ENCODE data around the gene CELA2A.
A peak's percentile ranks its signal among the peaks of the same experiment; 100 is the strongest.
"Not testable (repeated sequence)": the region's sequence is repeated elsewhere in the genome, so short reads cannot be mapped to it uniquely, and the experiment has no call there.

The CELA2A gene

GRCh38 chr1:15469821-15470448 lies 13.4 kb downstream of the CELA2A start:
- peak; percentile 70 for DNase-seq

- DNase-seq: not testable (repeated sequence)
These were observed 14.5 kb downstream of the CELA2A start for GRCh38 chr1:15471067-15471466.

DNA sequence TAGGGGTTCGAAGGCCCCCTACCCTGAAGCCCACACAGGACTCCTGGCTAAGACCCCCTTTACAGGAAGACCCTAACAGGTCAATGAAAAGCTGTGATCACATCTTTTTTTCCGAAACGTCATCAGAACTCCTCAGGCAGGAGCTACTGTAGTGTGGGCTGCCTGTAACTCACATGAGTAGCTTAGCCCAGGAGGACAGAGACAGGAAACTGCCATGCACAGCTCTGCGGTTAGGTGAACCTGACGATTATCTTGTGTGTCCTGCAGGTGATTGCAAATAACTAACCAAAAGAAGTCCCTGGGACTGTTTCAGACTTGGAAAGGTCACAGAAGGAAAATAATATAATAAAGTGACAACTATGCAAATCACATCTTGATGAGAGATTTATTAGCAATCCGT lies 15.2 kb downstream of the CELA2A start:
- DNase-seq: not testable (repeated sequence)

GRCh38 chr1:15472587-15472986 lies 16.1 kb downstream of the CELA2A start:
- DNase-seq: no peak

- no peak for DNase-seq
These were observed 19.3 kb downstream of the CELA2A start, which contains the start of gene CELA2B for GRCh38 chr1:15475752-15476314. Gene CELA2B, plus strand, starts transcription at chr1:15476104. Its CDS starts 22 bp downstream, at chr1:15476126.

- DNase-seq: no peak
These were observed 20.4 kb downstream of the CELA2A start for GRCh38 chr1:15476927-15477326.

DNA sequence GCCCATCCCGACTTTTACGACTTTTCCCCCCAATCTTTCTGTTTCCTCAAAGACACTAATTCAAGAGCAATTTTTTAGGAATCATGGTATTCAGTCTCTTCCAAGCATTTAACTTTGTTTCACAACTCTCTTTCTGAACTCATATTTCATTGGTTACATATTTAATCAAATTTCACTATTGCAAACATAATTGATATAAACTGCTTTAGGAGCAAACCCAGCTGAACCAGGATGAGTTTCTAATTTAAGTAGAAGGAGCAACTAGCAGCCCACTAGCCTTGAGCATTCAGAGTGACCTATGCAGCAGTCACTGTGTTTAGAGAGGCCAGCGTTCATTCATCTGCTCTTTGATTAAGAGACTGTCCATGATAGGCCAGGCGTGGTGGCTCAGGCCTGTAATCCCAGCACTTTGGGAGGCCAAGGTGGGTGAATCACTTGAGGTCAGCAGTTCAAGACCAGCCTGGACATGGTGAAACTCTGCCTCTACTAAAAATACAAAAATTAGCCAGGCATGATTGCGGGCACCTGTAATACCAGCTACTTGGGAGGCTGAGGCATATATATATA lies 21.2 kb downstream of the CELA2A start:
- no peak for DNase-seq

DNA sequence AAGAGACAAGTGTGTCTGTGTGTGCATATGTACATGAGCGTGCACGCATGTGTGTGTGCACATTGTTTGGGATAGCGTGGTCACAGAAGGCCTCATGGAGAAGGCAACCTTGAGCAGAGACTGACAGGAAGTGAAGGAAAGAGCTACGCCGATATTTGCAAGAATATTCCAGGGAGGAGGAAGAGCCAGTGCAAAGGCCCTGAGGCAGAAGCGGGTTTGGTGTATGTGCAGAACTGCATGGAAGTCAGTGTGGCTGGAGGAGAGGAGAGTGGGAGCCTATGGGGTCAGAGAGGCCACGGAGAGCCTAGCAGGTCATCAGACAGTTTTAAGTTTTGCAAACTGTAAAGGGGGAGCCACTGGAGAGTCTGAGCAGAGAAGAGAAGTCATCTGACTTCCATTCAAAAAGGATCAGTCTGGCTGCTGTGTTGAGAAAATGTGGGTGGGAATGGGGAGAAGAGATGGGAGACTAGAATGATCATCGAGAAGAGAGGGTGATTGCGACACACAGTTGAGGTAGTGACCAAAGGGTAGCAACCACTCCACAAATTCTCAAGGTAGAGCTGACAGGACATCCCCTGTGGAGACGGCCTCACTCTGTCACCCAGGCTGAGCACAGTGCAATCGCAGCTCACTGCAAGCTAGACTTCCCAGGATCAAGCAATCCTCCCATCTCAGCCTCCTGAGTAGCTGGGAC lies 23.3 kb downstream of the CELA2A start:
- DNase-seq: no peak

DNA sequence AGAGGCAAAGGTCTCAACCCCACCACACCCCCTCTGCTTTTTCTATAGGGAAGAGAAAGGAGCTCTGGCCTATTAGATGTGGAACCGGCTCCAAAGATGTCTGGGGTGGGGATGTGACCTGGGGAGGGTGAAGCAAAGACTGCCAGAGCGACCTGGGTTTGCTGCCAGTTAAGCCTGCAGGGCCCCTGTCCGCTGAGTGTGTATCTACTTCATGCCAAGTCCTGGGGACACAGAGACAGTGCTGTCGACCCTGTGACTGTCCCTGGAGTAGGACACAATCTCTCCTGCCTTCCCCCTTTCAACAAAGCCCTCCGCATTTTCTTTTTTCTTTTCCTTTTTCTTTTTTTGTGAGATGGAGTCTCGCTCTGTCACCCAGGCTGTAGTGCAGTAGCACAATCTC lies 25.9 kb downstream of the CELA2A start:
- DNase-seq: not testable (repeated sequence)

DNA sequence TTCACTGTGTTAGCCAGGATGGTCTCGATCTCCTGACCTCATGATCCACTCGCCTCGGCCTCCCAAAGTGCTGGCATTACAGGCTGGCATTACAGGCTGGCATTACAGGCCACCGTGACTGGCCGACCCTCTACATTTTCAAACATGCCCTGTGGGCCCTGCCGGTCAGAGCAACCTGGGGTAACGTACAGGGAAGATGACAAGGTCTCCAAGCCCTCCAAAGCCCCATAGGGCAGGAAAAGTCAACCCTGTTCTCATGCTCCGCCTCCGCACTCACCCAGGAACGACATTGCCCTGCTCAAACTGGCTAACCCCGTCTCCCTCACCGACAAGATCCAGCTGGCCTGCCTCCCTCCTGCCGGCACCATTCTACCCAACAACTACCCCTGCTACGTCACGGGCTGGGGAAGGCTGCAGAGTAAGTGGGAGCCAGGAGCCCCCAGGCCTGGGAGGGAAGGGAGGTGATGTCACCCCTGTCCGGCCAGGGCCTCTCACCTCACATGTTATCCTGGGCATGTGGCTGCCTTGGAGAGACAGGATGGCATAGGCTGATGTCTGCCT lies 26.5 kb downstream of the CELA2A start:
- not testable (repeated sequence) for DNase-seq

- peak; percentile 42 for DNase-seq
These were observed 27.4 kb downstream of the CELA2A start for GRCh38 chr1:15483971-15484370.

DNA sequence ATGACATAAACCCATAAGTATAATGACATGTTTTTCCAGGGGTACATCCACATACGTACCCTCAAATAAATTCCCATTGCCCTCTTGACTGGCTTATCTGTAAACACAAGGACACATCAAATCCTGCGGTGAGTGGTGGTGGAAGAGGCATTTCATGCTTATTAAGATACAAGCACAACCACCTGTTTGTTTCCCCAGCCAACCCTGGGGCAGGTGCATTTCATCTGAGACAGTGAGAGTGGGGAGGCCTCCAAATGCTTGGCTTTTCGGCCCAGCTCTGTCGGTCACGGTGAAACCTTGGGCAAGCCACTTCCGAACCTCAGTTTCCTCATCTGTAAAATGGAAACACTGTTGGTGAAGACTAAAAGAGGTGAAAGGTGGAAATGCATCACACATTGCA lies 27.9 kb downstream of the CELA2A start:
- DNase-seq: not testable (repeated sequence)

DNA sequence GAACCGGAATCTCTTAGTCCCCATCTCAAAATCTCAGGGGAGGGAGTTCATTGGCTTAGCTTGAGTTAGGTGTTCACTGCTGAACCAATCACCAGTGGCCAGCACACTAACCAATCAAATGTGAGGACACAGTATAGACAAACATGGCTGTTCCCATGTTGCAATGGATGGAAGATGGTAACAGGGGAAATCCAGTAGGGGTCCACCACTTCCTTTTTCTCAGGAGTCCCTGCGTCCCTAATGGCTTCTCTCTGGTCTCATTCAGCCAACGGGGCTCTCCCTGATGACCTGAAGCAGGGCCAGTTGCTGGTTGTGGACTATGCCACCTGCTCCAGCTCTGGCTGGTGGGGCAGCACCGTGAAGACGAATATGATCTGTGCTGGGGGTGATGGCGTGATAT lies 29.1 kb downstream of the CELA2A start:
- no peak for DNase-seq

DNA sequence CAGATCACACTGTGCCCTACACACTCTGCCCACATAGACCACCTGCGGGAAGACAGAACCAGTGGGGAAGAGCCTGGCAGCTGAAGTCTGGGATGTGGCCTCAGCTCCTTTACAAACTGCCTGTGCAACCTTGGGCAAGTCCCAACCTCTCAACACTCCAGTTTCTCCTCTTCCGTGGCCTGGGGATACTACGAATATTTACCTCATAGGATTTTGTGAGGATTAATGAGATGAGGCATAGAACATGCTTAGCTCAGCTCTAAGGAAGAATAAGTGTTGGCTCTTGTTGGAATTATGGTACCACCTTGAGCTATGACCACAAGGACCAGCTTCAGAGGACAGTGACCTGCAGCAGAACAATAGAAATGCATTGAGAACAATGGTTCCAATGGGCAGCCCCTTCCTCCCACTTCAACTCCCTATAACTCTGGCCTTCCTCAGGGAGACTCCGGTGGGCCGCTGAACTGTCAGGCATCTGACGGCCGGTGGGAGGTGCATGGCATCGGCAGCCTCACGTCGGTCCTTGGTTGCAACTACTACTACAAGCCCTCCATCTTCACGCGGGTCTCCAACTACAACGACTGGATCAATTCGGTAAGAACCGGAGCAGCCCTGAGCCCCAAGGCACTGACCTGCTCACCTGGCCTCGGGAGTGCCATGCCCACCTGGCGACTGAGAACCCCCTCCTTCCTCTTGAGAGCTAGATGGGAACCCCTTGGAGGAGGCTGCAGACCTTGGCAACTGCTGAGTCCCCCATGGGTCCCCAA lies 30.5 kb downstream of the CELA2A start:
- not testable (repeated sequence) for DNase-seq

DNA sequence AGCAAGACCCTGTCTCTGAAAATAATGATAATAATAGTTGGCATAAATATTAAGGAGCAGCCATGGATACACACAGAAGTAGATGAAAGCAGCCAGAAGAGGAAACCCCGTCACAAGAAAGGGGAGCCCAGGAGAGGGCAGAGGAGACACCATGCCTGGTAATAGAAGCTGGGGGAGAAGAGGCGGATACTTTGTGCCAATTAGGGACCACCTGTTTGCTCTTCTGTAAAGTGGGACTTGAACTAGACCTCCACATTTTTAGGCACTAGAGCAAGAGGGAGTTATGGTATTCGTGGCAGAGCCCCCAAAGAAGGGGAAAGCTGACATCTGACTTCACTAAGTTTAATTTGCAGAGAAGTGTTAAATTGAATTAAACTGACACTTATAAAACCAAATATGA lies 31.8 kb downstream of the CELA2A start:
- DNase-seq: no peak

DNA sequence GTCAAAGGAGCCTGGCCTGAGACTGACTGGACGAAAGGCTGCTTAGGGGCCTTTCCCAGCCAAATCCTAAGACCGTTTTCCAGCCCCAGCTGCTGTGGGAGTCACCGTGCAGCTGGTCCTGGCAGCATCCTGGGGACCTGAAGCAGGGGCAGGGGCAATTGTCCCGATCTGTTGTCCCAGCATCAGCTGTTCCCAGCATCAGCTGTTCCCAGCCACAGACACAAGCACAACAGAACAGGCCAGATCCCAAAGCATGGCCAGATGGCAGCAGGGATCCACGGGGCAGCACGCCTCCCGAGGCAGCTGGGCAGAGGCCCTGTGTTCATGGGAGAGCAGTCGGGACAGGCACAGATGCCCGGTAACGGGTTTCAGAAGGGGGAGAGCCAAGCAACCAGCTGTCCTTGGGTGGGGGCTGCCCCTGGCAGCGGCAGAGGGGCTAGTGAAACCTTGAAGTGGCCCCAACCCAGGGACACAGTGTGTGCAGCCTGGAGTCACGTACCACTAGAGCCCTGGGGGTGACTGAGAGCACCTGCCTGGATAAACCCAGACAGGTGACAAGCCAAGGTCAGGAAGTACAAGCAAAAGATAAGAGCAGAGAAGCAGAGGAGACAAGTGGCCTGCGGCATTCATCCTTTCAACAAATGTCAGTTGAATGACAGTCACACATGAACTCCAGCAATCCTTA lies 32.7 kb downstream of the CELA2A start:
- DNase-seq: peak; percentile 84

- DNase-seq: not testable (repeated sequence)
These were observed 34.5 kb downstream of the CELA2A start for GRCh38 chr1:15491010-15491409.

- DNase-seq: no peak
These were observed 36.1 kb downstream of the CELA2A start for GRCh38 chr1:15492596-15492995.

- no peak for DNase-seq
These were observed 37.4 kb downstream of the CELA2A start for GRCh38 chr1:15493869-15494390.

DNA sequence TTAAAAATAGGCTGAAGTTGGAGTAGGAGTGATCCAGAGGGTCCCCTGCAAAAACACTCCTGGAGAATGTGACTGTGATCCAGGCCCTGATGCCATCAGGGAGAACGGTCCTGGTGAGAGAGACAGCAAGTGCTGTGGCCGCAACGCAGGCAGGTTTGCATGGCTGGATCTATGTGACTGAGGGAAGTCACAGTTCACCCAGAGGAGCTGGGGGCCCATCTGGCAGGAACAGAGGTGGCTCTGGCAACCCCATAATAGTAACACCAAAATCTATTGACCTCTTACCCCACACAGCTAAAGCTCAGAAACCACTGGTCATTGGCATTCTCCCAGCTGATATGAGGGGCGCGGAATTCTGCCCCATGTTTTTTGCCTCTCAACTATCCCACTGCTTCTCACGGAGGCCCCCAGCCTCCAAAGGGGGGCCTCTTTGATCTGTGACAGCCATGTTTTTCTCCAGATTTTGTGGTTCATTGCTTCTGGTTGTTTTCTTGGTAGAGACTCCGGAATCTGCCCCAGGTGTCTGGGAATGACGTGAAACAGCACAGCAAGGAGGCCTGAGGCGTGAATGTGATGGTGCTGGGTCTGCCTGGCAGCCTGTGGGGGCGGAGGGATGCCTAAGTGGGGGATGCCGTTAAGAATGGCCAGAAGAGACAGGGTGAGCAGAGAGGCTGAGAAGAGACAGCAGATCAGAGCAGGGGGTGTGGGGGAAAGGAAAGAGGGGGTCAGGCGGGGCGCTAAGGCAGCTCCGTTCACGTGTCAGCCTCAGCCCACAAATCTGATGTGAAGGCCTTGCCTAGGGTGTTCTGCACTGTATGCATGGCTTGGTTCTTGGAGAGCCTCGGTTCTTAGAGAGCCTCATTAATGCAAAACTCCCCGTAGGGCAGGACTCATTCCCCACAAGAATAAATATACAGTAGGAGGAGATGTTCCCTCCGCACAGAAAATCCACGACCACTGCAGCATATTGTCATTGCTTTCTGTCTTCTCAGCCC lies 43.9 kb downstream of the CELA2A start:
- DNase-seq: no peak

Data from NCI-H524 treated with DMSO at 0.1 percent for 48 hours (cell line).